Right atrium auricular region (tissue), 2 donors: ENCODE measurements around the gene ZNF3. TPM values are rescaled to one million over a fixed set of nuclear protein-coding genes. Genes with fewer than 3 reads are reported as not detected.

ENCODE experiments used
- DNase-seq: peaks from one replicate; pipeline ENCODE4 v3.0.0-alpha.2; 2019; ENCODE audit warnings: low spot score
- H3K27ac ChIP-seq, 2 donors: fragments of 200-600 bp; sonication (generic); 1 replicate in 1 of 2; 2 replicates in 1 of 2; pipeline ENCODE4 v1.5.1; 2016 to 2019
- H3K27me3 ChIP-seq, 2 donors: fragments of 200-600 bp; sonication (generic); one replicate each; pipeline versions ENCODE4 v1.5.1 to v1.6.0; 2017 to 2019
- H3K36me3 ChIP-seq: fragments of 200-600 bp; sonication (generic); one replicate; pipeline ENCODE4 v1.5.1; 2016
- H3K4me1 ChIP-seq, 2 donors: fragments of 200-600 bp; sonication (generic); one replicate each; pipeline versions ENCODE4 v1.5.1 to v1.6.0; 2017 to 2019
- H3K4me3 ChIP-seq, 2 donors: fragments of 200-600 bp; sonication (generic); 1 replicate in 1 of 2; 2 replicates in 1 of 2; pipeline ENCODE4 v1.5.1; 2017 to 2019; ENCODE audit warnings: mild to moderate bottlenecking in 1 of 2, moderate library complexity in 1 of 2
- H3K9me3 ChIP-seq, 2 donors: fragments of 200-600 bp; sonication (generic); one replicate each; pipeline ENCODE4 v1.5.1; 2019
- CTCF ChIP-seq, 2 donors: fragments of 200-600 bp; sonication (generic); IDR thresholded peaks; one replicate each; pipeline ENCODE4 v1.5.1; 2019; ENCODE audit warnings: antibody characterized with exemption in 2 of 2
- total RNA-seq, 2 donors: library from RNA; depleted of rRNA; stranded (reverse); fragments of >200 nt; gene quantifications; one replicate each; pipeline ENCODE4 v1.1.0, GENCODE V29; 2016

The ZNF3 gene
- total RNA-seq, 2 donors from 2014 or later: 11.8 to 16.1 TPM

- TF ChIP-seq CTCF (IDR thresholded peaks at IDR 0.05): peak in 1 of 2 donors; percentile 45
- peak; percentile 85 for DNase-seq
- no peaks in the 10 kb centered on the region for H3K9me3 ChIP-seq
- H3K27me3 ChIP-seq: no peaks in the 10 kb centered on the region
- H3K4me3 ChIP-seq: peak within 1 kb of the TSS; percentile 61 to 77
- H3K36me3 ChIP-seq: no peaks in the 10 kb centered on the region
- peak within 1 kb of the TSS; percentile 89 to 96 for H3K27ac ChIP-seq
- H3K4me1 ChIP-seq: peaks cover 0 to 9% of the 10 kb centered on the region in 2 donors
Observed at GRCh38 chr7:100049441-100050291, 31.9 kb downstream of the ZNF3 start, which contains the start of gene ZSCAN21. Gene ZSCAN21 (plus strand): TSS chr7:100049774. CDS start chr7:100057007, 7,233 bp downstream.

- no peaks in the 10 kb centered on the region for H3K27me3 ChIP-seq
- no peak overlapping the region for H3K27ac ChIP-seq
- TF ChIP-seq CTCF (IDR thresholded peaks at IDR 0.05): no peak
- peak overlapping the region in 1 of 2 donors; percentile 77 for H3K4me3 ChIP-seq
- peaks cover 0 to 9% of the 10 kb centered on the region in 2 donors for H3K4me1 ChIP-seq
- no peaks in the 10 kb centered on the region for H3K36me3 ChIP-seq
- DNase-seq: no peak
- no peaks in the 10 kb centered on the region for H3K9me3 ChIP-seq
Observed at GRCh38 chr7:100048680-100049079, 32.8 kb downstream of the ZNF3 start.

- TF ChIP-seq CTCF (IDR thresholded peaks at IDR 0.05): no peak
- no peaks in the 10 kb centered on the region for H3K36me3 ChIP-seq
Observed at GRCh38 chr7:100044718-100045117, 36.8 kb downstream of the ZNF3 start.

GRCh38 chr7:100040575-100040974, 40.9 kb downstream of the ZNF3 start:
- H3K36me3 ChIP-seq: peaks cover 7% of the 10 kb centered on the region
- no peak for TF ChIP-seq CTCF (IDR thresholded peaks at IDR 0.05)
- no peaks in the 10 kb centered on the region for H3K27me3 ChIP-seq
- no peak for DNase-seq
- H3K4me1 ChIP-seq: no peaks in the 10 kb centered on the region
- no peak overlapping the region for H3K27ac ChIP-seq
- no peak overlapping the region for H3K4me3 ChIP-seq
- H3K9me3 ChIP-seq: no peaks in the 10 kb centered on the region

More at GRCh38 chr7:100044718-100045117, 36.8 kb downstream of the ZNF3 start:
- no peaks in the 10 kb centered on the region for H3K4me1 ChIP-seq
- no peak overlapping the region for H3K27ac ChIP-seq
- no peaks in the 10 kb centered on the region for H3K9me3 ChIP-seq
- no peak overlapping the region for H3K4me3 ChIP-seq
- H3K27me3 ChIP-seq: no peaks in the 10 kb centered on the region
- no peak for DNase-seq

- TF ChIP-seq CTCF (IDR thresholded peaks at IDR 0.05): no peak
- Histone ChIP-seq H3K4me3 (no peak overlapping the region), H3K27me3 (no peaks in the 10 kb centered on the region), H3K4me1 (no peaks in the 10 kb centered on the region), H3K9me3 (no peaks in the 10 kb centered on the region), H3K27ac (no peak overlapping the region), H3K36me3 (peaks cover 28% of the 10 kb centered on the region)
- no peak for DNase-seq
Observed at GRCh38 chr7:100038326-100038725, 43.2 kb downstream of the ZNF3 start.
